SK-N-SH treated with all-trans-retinoic acid at 6 μM for 48 hours (cell line): ENCODE data around the gene ARHGEF40.

ENCODE experiments used
- ATAC-seq: fragments of 200-7000 bp; cut with Tn5 transposase; 3 replicates; pipeline ENCODE4 v1.9.1; 2020; ENCODE audit warnings: mild to moderate bottlenecking, moderate library complexity
- ARNTL ChIP-seq: fragments of 450-650 bp; formaldehyde crosslinking; IDR thresholded peaks from 2 replicates; pipeline ENCODE4 v1.5.0; 2020; ENCODE audit warnings: low read depth, mild to moderate bottlenecking, moderate library complexity, borderline replicate concordance
- BACH2 ChIP-seq: fragments of 250-450 bp; sonication (Bioruptor Pico); IDR thresholded peaks from 2 replicates; pipeline ENCODE4 v1.9.0; 2021; ENCODE audit warnings: mild to moderate bottlenecking, borderline replicate concordance
- CREB5 ChIP-seq: fragments of 250-450 bp; sonication (Bioruptor Pico); IDR thresholded peaks from 2 replicates; pipeline ENCODE4 v1.5.1; 2020; ENCODE audit warnings: low read depth, mild to moderate bottlenecking, moderate library complexity
- CSRNP3 ChIP-seq: fragments of 250-450 bp; sonication (Bioruptor Pico); IDR thresholded peaks from 2 replicates; pipeline ENCODE4 v1.5.1; 2021; ENCODE audit warnings: mild to moderate bottlenecking, moderate library complexity
- ESRRG ChIP-seq: fragments of 250-450 bp; sonication (Bioruptor Pico); IDR thresholded peaks from 2 replicates; pipeline ENCODE4 v1.6.1; 2021; ENCODE audit warnings: mild to moderate bottlenecking
- GLIS3 ChIP-seq: fragments of 250-450 bp; sonication (Bioruptor Pico); IDR thresholded peaks from 2 replicates; pipeline ENCODE4 v1.5.0; 2020; ENCODE audit warnings: mild to moderate bottlenecking, moderate library complexity
- ISL1 ChIP-seq: fragments of 250-450 bp; sonication (Bioruptor Pico); IDR thresholded peaks from 2 replicates; pipeline ENCODE4 v2.1.2; 2022; ENCODE audit warnings: mild to moderate bottlenecking, moderate library complexity
- OSR1 ChIP-seq: fragments of 250-450 bp; sonication (Bioruptor Pico); IDR thresholded peaks from 2 replicates; pipeline ENCODE4 v1.8.0; 2022; ENCODE audit warnings: moderate library complexity, mild to moderate bottlenecking, inconsistent platforms
- PATZ1 ChIP-seq: fragments of 250-450 bp; sonication (Bioruptor Pico); IDR thresholded peaks from 2 replicates; pipeline ENCODE4 v1.8.0; 2020; ENCODE audit warnings: mild to moderate bottlenecking, moderate library complexity, borderline replicate concordance
- POU6F1 ChIP-seq: fragments of 250-450 bp; sonication (Bioruptor Pico); IDR thresholded peaks from 2 replicates; pipeline ENCODE4 v1.8.0; 2021; ENCODE audit warnings: low read depth, mild to moderate bottlenecking, moderate library complexity, borderline replicate concordance
- PPARA ChIP-seq: fragments of 250-450 bp; sonication (Bioruptor Pico); IDR thresholded peaks from 2 replicates; pipeline ENCODE4 v1.5.0; 2020; ENCODE audit warnings: mild to moderate bottlenecking, borderline replicate concordance
- RARB ChIP-seq: fragments of 250-450 bp; sonication (Bioruptor Pico); IDR thresholded peaks from 2 replicates; pipeline ENCODE4 v1.8.0; 2021; ENCODE audit warnings: mild to moderate bottlenecking, moderate library complexity
- TCF4 ChIP-seq: fragments of 250-450 bp; sonication (Bioruptor Pico); IDR thresholded peaks from 2 replicates; pipeline ENCODE4 v1.8.0; 2021; ENCODE audit warnings: mild to moderate bottlenecking, moderate library complexity, borderline replicate concordance
- TOX ChIP-seq: fragments of 250-450 bp; sonication (Bioruptor Pico); IDR thresholded peaks from 2 replicates; pipeline ENCODE4 v1.8.0; 2021; ENCODE audit warnings: mild to moderate bottlenecking, moderate library complexity, borderline replicate concordance
- TSHZ2 ChIP-seq: fragments of 250-450 bp; sonication (Bioruptor Pico); IDR thresholded peaks from 2 replicates; pipeline ENCODE4 v1.5.0; 2020; ENCODE audit warnings: mild to moderate bottlenecking, moderate library complexity
- ZC3H10 ChIP-seq: fragments of 250-450 bp; sonication (Bioruptor Pico); IDR thresholded peaks from 2 replicates; pipeline ENCODE4 v1.5.1; 2021; ENCODE audit warnings: mild to moderate bottlenecking, moderate library complexity
- ZFP30 ChIP-seq: fragments of 450-650 bp; formaldehyde crosslinking; IDR thresholded peaks from 2 replicates; pipeline ENCODE4 v1.5.0; 2022; ENCODE audit warnings: mild to moderate bottlenecking, moderate library complexity
- ZNF565 ChIP-seq: fragments of 450-650 bp; formaldehyde crosslinking; conservative IDR thresholded peaks from 2 replicates; pipeline ENCODE4 v1.5.0; 2020; ENCODE audit warnings: low read depth, mild to moderate bottlenecking, moderate library complexity
- ZNF70 ChIP-seq: fragments of 450-650 bp; formaldehyde crosslinking; IDR thresholded peaks from 2 replicates; pipeline ENCODE4 v1.5.0; 2020; ENCODE audit warnings: mild to moderate bottlenecking, moderate library complexity
- ZNF8 ChIP-seq: fragments of 450-650 bp; formaldehyde crosslinking; IDR thresholded peaks from 2 replicates; pipeline ENCODE4 v1.5.0; 2020; ENCODE audit warnings: mild to moderate bottlenecking, moderate library complexity

ARHGEF40 gene

GRCh38 chr14:21070083-21070609 is at the start of gene ARHGEF40:
TSS of gene ARHGEF40 (plus strand) at chr14:21070304. CDS start at chr14:21070397, 93 bp downstream.
- no peak for TF ChIP-seq RARB (CRISPR knock-in tag)
- TF ChIP-seq CSRNP3: no peak
- no peak for TF ChIP-seq TSHZ2
- no peak for TF ChIP-seq ESRRG (CRISPR knock-in tag)
- no peak for TF ChIP-seq GLIS3 (CRISPR knock-in tag)
- no peak for TF ChIP-seq CREB5
- TF ChIP-seq ZNF8 (CRISPR knock-in tag): no peak
- TF ChIP-seq PATZ1 (CRISPR knock-in tag): no peak
- TF ChIP-seq TCF4 (CRISPR knock-in tag): no peak
- TF ChIP-seq ZC3H10 (CRISPR knock-in tag): no peak
- no peak for TF ChIP-seq ZNF70
- TF ChIP-seq ARNTL (CRISPR knock-in tag): no peak
- TF ChIP-seq PPARA: no peak
- no peak for TF ChIP-seq POU6F1 (CRISPR knock-in tag)
- peak; percentile 23 for ATAC-seq

- ATAC-seq: no peak
- TF ChIP-seq PATZ1 (CRISPR knock-in tag) (no peak), ZNF70 (no peak), OSR1 (CRISPR knock-in tag) (no peak), CSRNP3 (no peak), ESRRG (CRISPR knock-in tag) (no peak), ISL1 (CRISPR knock-in tag) (no peak), TSHZ2 (no peak), TOX (CRISPR knock-in tag) (no peak), ZFP30 (CRISPR knock-in tag) (no peak), ZC3H10 (CRISPR knock-in tag) (no peak), PPARA (no peak), BACH2 (CRISPR knock-in tag) (no peak), ARNTL (CRISPR knock-in tag) (no peak), ZNF565 (CRISPR knock-in tag) (no peak), GLIS3 (CRISPR knock-in tag) (no peak), CREB5 (no peak), ZNF8 (CRISPR knock-in tag) (no peak)
Measured at GRCh38 chr14:21020977-21021545, 49.0 kb upstream of the ARHGEF40 start.
